PC-3 (cell line): ENCODE results near the gene ZNF682. TPM values are rescaled to one million over a fixed set of nuclear protein-coding genes. Genes with fewer than 3 reads are reported as not detected.
"Not testable (repeated sequence)": the region's sequence is repeated elsewhere in the genome, so short reads cannot be mapped to it uniquely, and the experiment has no call there.

Experiments used
- ATAC-seq: fragments of 200-7000 bp; cut with Tn5 transposase; 2 replicates; pipeline ENCODE4 v1.9.1; 2020; ENCODE audit warnings: mild to moderate bottlenecking, moderate library complexity
- Bru-seq: library from RNA; stranded (reverse); fragments of 400-500 nt; gene quantifications from one replicate; lab custom pipeline; 2021; lab: Mats Ljungman, UMichigan
- BruChase-seq, 2 experiments: library from RNA; stranded (reverse); fragments of 400-500 nt; gene quantifications; one replicate each; lab custom pipeline; 2021; lab: Mats Ljungman, UMichigan
- BruUV-seq: library from RNA; stranded (reverse); fragments of 400-500 nt; replicated peaks from 2 replicates; lab custom pipeline; 2021; lab: Mats Ljungman, UMichigan
- CTCF ChIA-PET: fragments of 300-600 bp; sonication (Branson Sonifier 250); formaldehyde crosslinking; loops from one replicate; lab custom pipeline; 2022; ENCODE audit warnings: antibody characterized with exemption; lab: Charles Lee
- POLR2A ChIA-PET: fragments of 300-600 bp; sonication (Branson Sonifier 250); formaldehyde crosslinking; loops from one replicate; lab custom pipeline; 2022; ENCODE audit warnings: antibody characterized with exemption; ENCODE audit not compliant: unreplicated experiment; lab: Charles Lee
- DNase-seq: peaks from one replicate; pipeline ENCODE4 v3.0.0-alpha.2; 2015
- H2AFZ ChIP-seq: fragments of 300-600 bp; sonication (generic); 2 replicates; pipeline ENCODE4 v1.6.0; 2016; ENCODE audit warnings: antibody characterized with exemption, low read length
- H3F3A ChIP-seq: fragments of 300-600 bp; sonication (generic); one replicate; pipeline ENCODE4 v1.6.0; 2017; ENCODE audit warnings: antibody characterized with exemption, low read length, control low read depth, mild to moderate bottlenecking; ENCODE audit not compliant: unreplicated experiment
- H3K27ac ChIP-seq: fragments of 300-600 bp; sonication (generic); 2 replicates; pipeline ENCODE4 v1.5.1; 2016; ENCODE audit warnings: mild to moderate bottlenecking, low read length
- H3K27me3 ChIP-seq: fragments of 300-600 bp; sonication (generic); 2 replicates; pipeline ENCODE4 v1.6.1; 2016; ENCODE audit warnings: low read length, mixed read lengths
- H3K36me3 ChIP-seq: fragments of 300-600 bp; sonication (generic); 2 replicates; pipeline ENCODE4 v1.6.1; 2016; ENCODE audit warnings: low read depth, mixed run types, low read length, mixed read lengths
- H3K4me1 ChIP-seq: fragments of 300-600 bp; sonication (generic); 2 replicates; pipeline ENCODE4 v1.5.1; 2016; ENCODE audit warnings: low read length; ENCODE audit not compliant: insufficient read depth
- H3K4me2 ChIP-seq: fragments of 300-600 bp; sonication (generic); 2 replicates; pipeline ENCODE4 v1.6.0; 2016; ENCODE audit warnings: low read length
- H3K4me3 ChIP-seq: fragments of 300-600 bp; sonication (generic); 2 replicates; pipeline ENCODE4 v1.5.1; 2016; ENCODE audit warnings: mild to moderate bottlenecking, low read length, mixed read lengths
- H3K79me2 ChIP-seq: fragments of 300-600 bp; sonication (generic); 2 replicates; pipeline ENCODE4 v1.6.1; 2017; ENCODE audit warnings: low read length, mixed read lengths
- H3K9ac ChIP-seq: fragments of 300-600 bp; sonication (generic); 2 replicates; pipeline ENCODE4 v1.6.0; 2016; ENCODE audit warnings: mild to moderate bottlenecking, low read length
- H3K9me2 ChIP-seq: fragments of 300-600 bp; sonication (generic); replicated peaks from 2 replicates; pipeline ENCODE4 v1.6.1; 2016; ENCODE audit warnings: mixed run types, low read length, mixed read lengths
- H3K9me3 ChIP-seq: fragments of 300-600 bp; sonication (generic); 2 replicates; pipeline ENCODE4 v1.6.1; 2016; ENCODE audit warnings: low read length, mixed read lengths
- H4K20me1 ChIP-seq: fragments of 300-600 bp; sonication (generic); 2 replicates; pipeline ENCODE4 v1.6.1; 2016; ENCODE audit warnings: low read length, mixed read lengths
- EZH2 ChIP-seq: fragments of 300-600 bp; sonication (generic); IDR thresholded peaks from one replicate; pipeline ENCODE4 v1.6.1; 2017; ENCODE audit warnings: antibody characterized with exemption, mild to moderate bottlenecking, low read length; ENCODE audit not compliant: unreplicated experiment
- EZH2phosphoT487 ChIP-seq: fragments of 300-600 bp; sonication (generic); IDR thresholded peaks from 2 replicates; pipeline ENCODE4 v1.6.1; 2018; ENCODE audit warnings: mild to moderate bottlenecking, antibody characterized with exemption, low read length, borderline replicate concordance
- intact Hi-C: fragments of 100-400 bp; cut with micrococcal nuclease; formaldehyde crosslinking; loops from 2 replicates; pipeline ENCODE4 v1.9.0; 2023
- long read RNA-seq: library from polyadenylated mRNA; unstranded; transcript quantifications from one replicate; pipeline ENCODE4 v2.0.0, GENCODE V29; 2021; ENCODE audit not compliant: unreplicated experiment
- total RNA-seq: library from RNA; depleted of rRNA; stranded (reverse); fragments of >200 nt; gene quantifications from 2 replicates; pipeline ENCODE4 v1.2.3, GENCODE V29; 2014; rRNA removed
- TF ChIP-seq, protein P1 (sequence below): fragments of 300-600 bp; sonication (generic); conservative IDR thresholded peaks from 2 replicates; pipeline ENCODE4 v1.5.1; 2017; ENCODE audit warnings: antibody characterized with exemption, low read depth, mild to moderate bottlenecking, low read length

Gene ZNF682
- total RNA-seq (0.69 and 3.5 TPM in 2 replicates), Bru-seq, nascent RNA (percentile 39 among the genes with signal in this experiment), BruChase-seq, experiment 1, labeled RNA remaining after a 6-hour chase (percentile 32 among the genes with signal in this experiment), BruChase-seq, experiment 2, labeled RNA remaining after a 2-hour chase (percentile 42 among the genes with signal in this experiment)
- long read RNA-seq, partial matches to known transcripts = 0 of 2 reads
- long read RNA-seq, other reads (novel, unspliced or antisense) = 0 of 2 reads

DNA sequence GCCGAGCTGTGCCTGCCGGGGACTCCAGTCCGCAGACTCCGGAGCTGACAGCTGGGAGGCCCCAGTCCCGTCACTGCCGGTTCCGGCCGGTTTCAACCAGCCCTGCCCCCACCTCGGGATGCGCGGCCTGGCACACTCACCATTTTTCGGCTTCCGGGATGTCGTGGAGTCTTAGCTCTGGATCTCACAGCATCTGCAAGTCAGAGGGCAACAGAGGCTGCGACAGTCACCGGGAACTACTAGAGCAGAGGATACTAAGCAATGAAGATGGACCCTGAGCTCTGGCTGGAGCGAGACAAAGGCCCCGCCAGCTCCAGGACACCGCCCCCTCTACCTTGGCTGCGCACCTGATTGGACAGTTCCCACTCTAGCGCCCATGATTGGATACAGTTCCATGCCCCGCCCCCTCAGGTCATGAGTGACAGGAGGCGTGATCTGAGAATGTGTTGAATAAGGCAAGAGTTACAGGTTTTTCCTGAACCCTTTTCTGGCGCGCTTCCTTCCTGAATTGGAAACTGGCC, at the start of gene ZNF682:
Gene ZNF682 (minus strand): TSS at position 303 of the 521 bp plus-strand sequence. CDS start 160 bp downstream, at position 143.
- H3K79me2 ChIP-seq = no peaks in the 10 kb centered on the region
- intact Hi-C loops = no loop called here
- H3K4me1 ChIP-seq = no peaks in the 10 kb centered on the region
- no peaks in the 10 kb centered on the region for H3F3A ChIP-seq
- 0 out of 2 replicates have a peak, but pooled peaks cover 9% of the 10 kb centered on the region for H3K9me3 ChIP-seq
- H3K27me3 ChIP-seq = no peaks in the 10 kb centered on the region
- ATAC-seq (peak; percentile 93), DNase-seq (peak; percentile 74)
- H3K4me3 ChIP-seq = peak within 1 kb of the TSS; percentile 69
- TF ChIP-seq, protein P1, sequence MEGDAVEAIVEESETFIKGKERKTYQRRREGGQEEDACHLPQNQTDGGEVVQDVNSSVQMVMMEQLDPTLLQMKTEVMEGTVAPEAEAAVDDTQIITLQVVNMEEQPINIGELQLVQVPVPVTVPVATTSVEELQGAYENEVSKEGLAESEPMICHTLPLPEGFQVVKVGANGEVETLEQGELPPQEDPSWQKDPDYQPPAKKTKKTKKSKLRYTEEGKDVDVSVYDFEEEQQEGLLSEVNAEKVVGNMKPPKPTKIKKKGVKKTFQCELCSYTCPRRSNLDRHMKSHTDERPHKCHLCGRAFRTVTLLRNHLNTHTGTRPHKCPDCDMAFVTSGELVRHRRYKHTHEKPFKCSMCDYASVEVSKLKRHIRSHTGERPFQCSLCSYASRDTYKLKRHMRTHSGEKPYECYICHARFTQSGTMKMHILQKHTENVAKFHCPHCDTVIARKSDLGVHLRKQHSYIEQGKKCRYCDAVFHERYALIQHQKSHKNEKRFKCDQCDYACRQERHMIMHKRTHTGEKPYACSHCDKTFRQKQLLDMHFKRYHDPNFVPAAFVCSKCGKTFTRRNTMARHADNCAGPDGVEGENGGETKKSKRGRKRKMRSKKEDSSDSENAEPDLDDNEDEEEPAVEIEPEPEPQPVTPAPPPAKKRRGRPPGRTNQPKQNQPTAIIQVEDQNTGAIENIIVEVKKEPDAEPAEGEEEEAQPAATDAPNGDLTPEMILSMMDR = no peak
- no peak for TF ChIP-seq EZH2
- TF ChIP-seq EZH2phosphoT487 = no peak
- BruUV-seq = no TSS peak
- no peaks in the 10 kb centered on the region for H4K20me1 ChIP-seq
- no peaks in the 10 kb centered on the region for H3K9me2 ChIP-seq
- no peak within 1 kb of the TSS for H3K27ac ChIP-seq
- POLR2A ChIA-PET = no interaction called here
- H3K9ac ChIP-seq = peak within 1 kb of the TSS; percentile 41
- H3K4me2 ChIP-seq = peak within 1 kb of the TSS; percentile 77
- peak within 1 kb of the TSS; percentile 81 for H2AFZ ChIP-seq
- CTCF ChIA-PET = no interaction called here
- H3K36me3 ChIP-seq = no peaks in the 10 kb centered on the region

DNA sequence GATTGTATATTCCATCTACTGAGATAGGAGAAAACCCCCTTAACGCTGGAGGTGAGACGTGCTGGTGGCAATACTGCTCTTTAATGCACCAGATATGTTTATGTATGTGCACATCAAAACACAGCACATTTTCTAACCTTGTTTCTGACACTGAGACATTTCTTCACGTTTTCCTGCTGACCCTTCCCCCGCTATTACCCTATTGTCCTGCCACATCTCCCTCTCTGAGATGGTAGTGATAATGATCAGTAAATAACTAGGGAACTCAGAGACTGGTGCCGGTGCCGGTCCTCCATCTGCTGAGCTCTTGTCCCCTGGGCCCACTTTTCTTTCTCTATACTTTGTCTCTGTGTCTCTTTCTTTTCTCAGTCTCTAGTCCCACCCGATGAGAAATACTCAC, 43.6 kb upstream of the ZNF682 start:
- BruUV-seq, H3K9ac ChIP-seq, H3K4me2 ChIP-seq, H3F3A ChIP-seq, POLR2A ChIA-PET, H4K20me1 ChIP-seq, intact Hi-C loops, DNase-seq, H3K9me2 ChIP-seq, H2AFZ ChIP-seq, H3K79me2 ChIP-seq, H3K27me3 ChIP-seq, H3K4me3 ChIP-seq, H3K4me1 ChIP-seq, H3K36me3 ChIP-seq, H3K27ac ChIP-seq, ATAC-seq, CTCF ChIA-PET: not testable (repeated sequence)
- peaks cover 14% of the 10 kb centered on the region; the same call in 1 of the 2 replicates for H3K9me3 ChIP-seq

DNA sequence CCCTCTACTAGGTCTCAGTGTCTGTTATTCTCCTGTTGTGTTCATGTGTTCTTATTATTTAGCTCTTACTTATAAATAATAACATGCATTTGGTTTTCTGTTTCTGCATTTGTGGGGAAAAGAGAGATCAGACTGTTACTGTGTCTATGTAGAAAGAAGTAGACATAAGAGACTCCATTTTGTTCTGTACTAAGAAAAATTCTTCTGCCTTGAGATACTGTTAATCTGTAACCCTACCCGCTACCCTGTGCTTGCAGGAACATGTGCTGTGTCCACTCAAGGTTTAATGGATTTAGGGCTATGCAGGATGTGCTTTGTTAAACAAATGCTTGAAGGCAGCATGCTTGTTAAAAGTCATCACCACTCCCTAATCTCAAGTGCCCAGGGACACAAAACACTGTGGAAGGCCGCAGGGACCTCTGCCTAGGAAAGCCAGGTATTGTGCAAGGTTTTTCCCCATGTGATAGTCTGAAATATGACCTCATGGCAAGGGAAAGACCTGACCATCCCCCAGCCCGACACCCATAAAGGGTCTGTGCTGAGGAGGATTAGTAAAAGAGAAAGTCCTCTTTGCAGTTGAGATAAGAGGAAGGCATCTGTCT, 43.0 kb upstream of the ZNF682 start:
- intact Hi-C loops, H3K36me3 ChIP-seq, H3K4me2 ChIP-seq, ATAC-seq, H3K27me3 ChIP-seq, H4K20me1 ChIP-seq, H3K4me3 ChIP-seq, H2AFZ ChIP-seq, BruUV-seq, H3K27ac ChIP-seq, CTCF ChIA-PET, POLR2A ChIA-PET, H3F3A ChIP-seq, H3K4me1 ChIP-seq, H3K79me2 ChIP-seq, H3K9ac ChIP-seq, H3K9me2 ChIP-seq, DNase-seq: not testable (repeated sequence)
- H3K9me3 ChIP-seq = peaks cover 14% of the 10 kb centered on the region; the same call in 1 of the 2 replicates
